22Rv1 (cell line): ENCODE data around the gene TBC1D2B.

Experiments
- CTCF ChIP-seq: fragments of 450-650 bp; IDR thresholded peaks from 2 replicates; pipeline ENCODE4 v1.5.1; 2017; ENCODE audit warnings: mild to moderate bottlenecking
- ZFX ChIP-seq: fragments of 450-650 bp; IDR thresholded peaks from 2 replicates; pipeline ENCODE4 v1.6.1; 2017; ENCODE audit warnings: antibody characterized with exemption, borderline replicate concordance

- TF ChIP-seq CTCF, result no peak
- no peak for TF ChIP-seq ZFX
Observed at GRCh38 chr15:78103406-78104118, 26.1 kb upstream of the TBC1D2B start.
